DOHH2 (cell line): Measurements from ENCODE around the gene EIF2S2.

Experiments used
- H3F3A ChIP-seq: fragments of 200-600 bp; sonication (generic), shearing (Covaris generic); 2 replicates; pipeline ENCODE4 v1.6.0; 2016; ENCODE audit warnings: antibody characterized with exemption, mild to moderate bottlenecking; ENCODE audit not compliant: control insufficient read depth, insufficient read depth
- H3K27ac ChIP-seq: fragments of 200-600 bp; sonication (generic); 2 replicates; pipeline ENCODE4 v1.5.1; 2014; ENCODE audit warnings: low read depth, mild to moderate bottlenecking, low read length, moderate library complexity
- H3K27me3 ChIP-seq: fragments of 200-600 bp; sonication (generic); 2 replicates; pipeline ENCODE4 v1.6.1; 2014; ENCODE audit warnings: mild to moderate bottlenecking, low read length, mixed read lengths; ENCODE audit not compliant: control insufficient read depth
- H3K36me3 ChIP-seq: fragments of 200-600 bp; sonication (generic); 2 replicates; pipeline ENCODE4 v1.6.1; 2014; ENCODE audit warnings: mild to moderate bottlenecking, low read length, moderate library complexity, mixed read lengths; ENCODE audit not compliant: control insufficient read depth
- H3K4me1 ChIP-seq: fragments of 200-600 bp; sonication (generic); 2 replicates; pipeline ENCODE4 v1.6.1; 2014; ENCODE audit warnings: mild to moderate bottlenecking, low read length, mixed read lengths; ENCODE audit not compliant: control insufficient read depth
- H3K4me2 ChIP-seq: fragments of 200-600 bp; sonication (generic); 2 replicates; pipeline ENCODE4 v1.6.0; 2014; ENCODE audit warnings: mild to moderate bottlenecking, low read length, moderate library complexity
- H3K4me3 ChIP-seq: fragments of 200-600 bp; sonication (generic); 2 replicates; pipeline ENCODE4 v1.5.1; 2014; ENCODE audit warnings: mild to moderate bottlenecking, low read length, mixed read lengths
- H3K79me2 ChIP-seq: fragments of 200-600 bp; sonication (generic); 2 replicates; pipeline ENCODE4 v1.6.1; 2014; ENCODE audit warnings: mild to moderate bottlenecking, low read length, mixed read lengths; ENCODE audit not compliant: control insufficient read depth
- H3K9me2 ChIP-seq: fragments of 200-600 bp; sonication (generic); replicated peaks from 2 replicates; pipeline ENCODE4 v1.6.1; 2014; ENCODE audit warnings: mild to moderate bottlenecking, low read length, mixed read lengths; ENCODE audit not compliant: control insufficient read depth
- H3K9me3 ChIP-seq: fragments of 200-600 bp; sonication (generic); 2 replicates; pipeline ENCODE4 v1.6.1; 2014; ENCODE audit warnings: antibody characterized with exemption, low read length, mixed read lengths; ENCODE audit not compliant: control insufficient read depth, insufficient read depth
- H4K20me1 ChIP-seq: fragments of 200-600 bp; sonication (generic); 2 replicates; pipeline ENCODE4 v1.6.0; 2014; ENCODE audit warnings: low read depth, mild to moderate bottlenecking, antibody characterized with exemption, low read length, moderate library complexity; ENCODE audit not compliant: control insufficient read depth, insufficient read depth
- EZH2phosphoT487 ChIP-seq: fragments of 200-600 bp; sonication (generic); IDR thresholded peaks from 2 replicates; pipeline ENCODE4 v1.6.1; 2017; ENCODE audit warnings: borderline replicate concordance, mild to moderate bottlenecking, antibody characterized with exemption, low read length, moderate library complexity, mixed read lengths
- TF ChIP-seq, protein P1 (sequence below): fragments of 200-600 bp; sonication (generic); IDR thresholded peaks from one replicate; pipeline ENCODE4 v1.5.1; 2014; ENCODE audit warnings: antibody characterized with exemption, mild to moderate bottlenecking, low read depth, low read length; ENCODE audit not compliant: poor library complexity, severe bottlenecking

EIF2S2 gene

DNA sequence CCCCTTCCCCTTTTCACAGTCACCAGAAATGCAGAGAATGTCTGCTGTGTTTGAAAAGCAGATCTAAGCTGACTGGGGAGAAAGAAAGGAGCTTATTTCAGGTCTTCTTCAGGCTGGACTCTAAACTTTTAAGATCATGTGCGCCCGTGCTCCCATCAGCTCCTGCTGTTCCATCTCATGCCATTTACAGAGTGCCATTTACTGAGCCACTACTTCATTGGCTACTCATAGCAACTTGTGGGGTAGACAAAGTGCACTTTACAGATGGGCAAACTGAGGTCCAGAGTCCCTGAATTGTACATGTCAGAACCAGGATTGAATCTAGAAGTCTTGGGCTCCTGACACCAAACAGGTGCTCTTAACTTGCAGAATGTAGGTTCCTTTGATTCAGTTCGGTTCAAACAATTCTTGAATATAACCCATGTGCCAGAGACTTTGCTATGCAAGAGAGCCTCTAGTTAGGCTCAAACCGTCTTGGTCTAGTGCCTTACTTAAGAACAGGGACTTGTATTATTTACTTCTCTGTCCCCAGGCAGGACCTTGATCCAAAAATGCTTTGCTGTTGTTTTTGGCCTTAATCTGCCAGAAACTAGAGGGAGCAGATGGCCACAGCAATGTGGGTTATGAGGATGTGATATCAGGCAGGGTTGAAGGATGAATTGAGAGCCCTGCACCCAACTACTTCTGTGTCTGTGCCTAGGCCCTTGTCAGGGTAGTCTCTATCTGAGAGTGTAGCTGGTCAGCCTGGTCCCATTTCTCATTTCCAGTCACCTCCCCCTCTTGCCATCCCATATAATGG lies 61.9 kb downstream of the EIF2S2 start:
- Histone ChIP-seq H3K79me2 (peaks cover 90% of the 10 kb centered on the region), H3K36me3 (no peaks in the 10 kb centered on the region; the same call in 1 of the 2 replicates), H3K9me2 (no peaks in the 10 kb centered on the region)

DNA sequence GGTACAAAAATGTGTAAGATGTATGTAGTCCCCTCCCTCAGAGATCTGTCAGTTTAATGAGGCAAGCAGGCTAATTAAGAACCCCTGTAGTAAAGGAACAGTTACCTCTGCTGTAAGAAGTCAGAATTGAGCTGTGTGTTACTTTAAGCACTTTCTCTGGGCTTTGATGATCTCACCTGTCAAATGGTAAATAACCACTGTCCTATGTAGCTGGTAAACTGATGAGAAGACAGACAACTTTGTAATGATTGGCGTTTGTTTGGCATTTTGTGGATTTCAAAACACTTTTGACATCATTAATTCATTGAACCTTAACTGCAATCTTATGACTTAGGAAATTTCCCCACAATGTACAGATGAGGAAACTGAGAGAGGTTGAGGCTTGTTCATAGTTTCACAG lies 62.7 kb downstream of the EIF2S2 start:
- no peaks in the 10 kb centered on the region for H3K4me1 ChIP-seq
- no peaks in the 10 kb centered on the region for H3K9me2 ChIP-seq
- TF ChIP-seq, protein P1, sequence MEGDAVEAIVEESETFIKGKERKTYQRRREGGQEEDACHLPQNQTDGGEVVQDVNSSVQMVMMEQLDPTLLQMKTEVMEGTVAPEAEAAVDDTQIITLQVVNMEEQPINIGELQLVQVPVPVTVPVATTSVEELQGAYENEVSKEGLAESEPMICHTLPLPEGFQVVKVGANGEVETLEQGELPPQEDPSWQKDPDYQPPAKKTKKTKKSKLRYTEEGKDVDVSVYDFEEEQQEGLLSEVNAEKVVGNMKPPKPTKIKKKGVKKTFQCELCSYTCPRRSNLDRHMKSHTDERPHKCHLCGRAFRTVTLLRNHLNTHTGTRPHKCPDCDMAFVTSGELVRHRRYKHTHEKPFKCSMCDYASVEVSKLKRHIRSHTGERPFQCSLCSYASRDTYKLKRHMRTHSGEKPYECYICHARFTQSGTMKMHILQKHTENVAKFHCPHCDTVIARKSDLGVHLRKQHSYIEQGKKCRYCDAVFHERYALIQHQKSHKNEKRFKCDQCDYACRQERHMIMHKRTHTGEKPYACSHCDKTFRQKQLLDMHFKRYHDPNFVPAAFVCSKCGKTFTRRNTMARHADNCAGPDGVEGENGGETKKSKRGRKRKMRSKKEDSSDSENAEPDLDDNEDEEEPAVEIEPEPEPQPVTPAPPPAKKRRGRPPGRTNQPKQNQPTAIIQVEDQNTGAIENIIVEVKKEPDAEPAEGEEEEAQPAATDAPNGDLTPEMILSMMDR: no peak
- no peak for TF ChIP-seq EZH2phosphoT487
- H3K4me3 ChIP-seq: no peak overlapping the region
- H4K20me1 ChIP-seq: peaks cover 25% of the 10 kb centered on the region; the same call in 1 of the 2 replicates
- peaks cover 89% of the 10 kb centered on the region for H3K79me2 ChIP-seq
- H3K27ac ChIP-seq: no peak overlapping the region
- H3K4me2 ChIP-seq: no peak overlapping the region
- no peaks in the 10 kb centered on the region; the same call in 1 of the 2 replicates for H3K36me3 ChIP-seq
- no peaks in the 10 kb centered on the region for H3K9me3 ChIP-seq
- no peaks in the 10 kb centered on the region for H3K27me3 ChIP-seq
- H3F3A ChIP-seq: no peaks in the 10 kb centered on the region

More for the DNA sequence above, 61.9 kb downstream of the EIF2S2 start:
- no peak for TF ChIP-seq EZH2phosphoT487
- TF ChIP-seq, protein P1: no peak
- Histone ChIP-seq H4K20me1 (peaks cover 25% of the 10 kb centered on the region; the same call in 1 of the 2 replicates), H3K9me3 (no peaks in the 10 kb centered on the region), H3K27me3 (no peaks in the 10 kb centered on the region), H3K4me3 (no peak overlapping the region), H3K27ac (no peak overlapping the region), H3F3A (no peaks in the 10 kb centered on the region), H3K4me2 (no peak overlapping the region), H3K4me1 (no peaks in the 10 kb centered on the region)

DNA sequence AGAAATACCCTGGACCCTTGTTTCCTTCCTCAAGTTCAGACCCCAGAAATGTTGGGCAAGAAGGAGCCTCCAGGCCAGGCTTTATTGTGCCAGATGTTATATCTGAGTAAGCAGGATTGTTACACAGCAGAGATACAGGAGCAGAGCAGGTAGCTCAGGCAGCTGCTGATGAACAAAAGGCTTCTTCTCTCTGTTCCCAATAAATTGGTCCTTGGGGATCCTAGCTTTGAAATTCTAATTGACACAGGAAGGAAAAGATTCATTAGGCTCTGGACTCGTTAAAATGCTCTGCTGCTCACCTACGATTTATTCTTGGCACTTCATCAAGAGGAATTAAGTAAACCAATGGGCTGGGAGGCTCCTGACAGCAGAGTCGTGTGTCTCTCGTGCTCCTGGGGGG lies 64.1 kb downstream of the EIF2S2 start:
- H3K79me2 ChIP-seq: peaks cover 88% of the 10 kb centered on the region
- no peak overlapping the region for H3K4me3 ChIP-seq
- no peaks in the 10 kb centered on the region; the same call in 1 of the 2 replicates for H3K36me3 ChIP-seq

More for the DNA sequence above, 64.1 kb downstream of the EIF2S2 start:
- Histone ChIP-seq H4K20me1 (peaks cover 25% of the 10 kb centered on the region; the same call in 1 of the 2 replicates), H3K27ac (no peak overlapping the region), H3K27me3 (no peaks in the 10 kb centered on the region), H3K9me3 (no peaks in the 10 kb centered on the region), H3F3A (no peaks in the 10 kb centered on the region), H3K4me2 (no peak overlapping the region), H3K4me1 (no peaks in the 10 kb centered on the region), H3K9me2 (no peaks in the 10 kb centered on the region)
- TF ChIP-seq, protein P1: no peak
- no peak for TF ChIP-seq EZH2phosphoT487
